ENCODE results near the gene ZBTB39. TPM values are rescaled to one million over a fixed set of nuclear protein-coding genes. Genes with fewer than 3 reads are reported as not detected.

Gene ZBTB39
- total and polyA plus RNA-seq, 2 donors from 2014 or later = 1.4 to 6.6 TPM

- Histone ChIP-seq H3K27me3 (ENCODE audit: control insufficient read depth, insufficient read depth, low read length) (no peaks in the 10 kb centered on the region), H3K9me3 (ENCODE audit: control insufficient read depth in 2 of 3, insufficient read depth in 1 of 3, low read length in 3 of 3) (no peaks in the 10 kb centered on the region), H3K4me3 (ENCODE audit: low read length in 3 of 3) (no peak overlapping the region), H3K27ac (ENCODE audit: low read depth in 2 of 2, low read length in 2 of 2) (no peak overlapping the region), H3K9ac (ENCODE audit: low read length in 3 of 3) (no peak overlapping the region), H3K36me3 (ENCODE audit: control insufficient read depth in 2 of 3, insufficient read depth in 3 of 3, low read length in 3 of 3) (peaks cover 2 to 31% (median 14%) of the 10 kb centered on the region in 3 donors), H3K4me1 (ENCODE audit: control insufficient read depth in 2 of 3, insufficient read depth in 2 of 3, low read depth in 1 of 3, low read length in 3 of 3) (peaks cover 0 to 15% (median 8%) of the 10 kb centered on the region in 3 donors)
- FAIRE-seq = no peak
- intact Hi-C loops (cut with DNase I) = no loop called here
- no peak for DNase-seq
- no peak for TF ChIP-seq CTCF (IDR thresholded peaks at IDR 0.05; ENCODE audit: borderline replicate concordance, extremely low read depth, insufficient read depth)
Measured at GRCh38 chr12:57004651-57005050, 1.7 kb downstream of the ZBTB39 start.

GRCh38 chr12:57003395-57003794 lies 3.0 kb downstream of the ZBTB39 start:
- DNase-seq = no peak
- H3K9me3 ChIP-seq (ENCODE audit: control insufficient read depth in 2 of 3, insufficient read depth in 1 of 3, low read length in 3 of 3) = no peaks in the 10 kb centered on the region
- peaks cover 0 to 15% (median 5%) of the 10 kb centered on the region in 3 donors for H3K4me1 ChIP-seq (ENCODE audit: control insufficient read depth in 2 of 3, insufficient read depth in 2 of 3, low read depth in 1 of 3, low read length in 3 of 3)
- H3K27me3 ChIP-seq (ENCODE audit: control insufficient read depth, insufficient read depth, low read length) = no peaks in the 10 kb centered on the region
- no peak overlapping the region for H3K4me3 ChIP-seq (ENCODE audit: low read length in 3 of 3)
- no peak for FAIRE-seq
- H3K9ac ChIP-seq (ENCODE audit: low read length in 3 of 3) = no peak overlapping the region
- intact Hi-C loops (cut with DNase I) = no loop called here
- no peak overlapping the region for H3K27ac ChIP-seq (ENCODE audit: low read depth in 2 of 2, low read length in 2 of 2)
- H3K36me3 ChIP-seq (ENCODE audit: control insufficient read depth in 2 of 3, insufficient read depth in 3 of 3, low read length in 3 of 3) = peaks cover 2 to 31% (median 14%) of the 10 kb centered on the region in 3 donors
- no peak for TF ChIP-seq CTCF (IDR thresholded peaks at IDR 0.05; ENCODE audit: borderline replicate concordance, extremely low read depth, insufficient read depth)

GRCh38 chr12:57001448-57001906 lies 4.9 kb downstream of the ZBTB39 start:
- FAIRE-seq = no peak

More at GRCh38 chr12:57001448-57001906, 4.9 kb downstream of the ZBTB39 start:
- TF ChIP-seq CTCF (IDR thresholded peaks at IDR 0.05; ENCODE audit: borderline replicate concordance, extremely low read depth, insufficient read depth) = peak; percentile 76
- Histone ChIP-seq H3K4me3 (ENCODE audit: low read length in 3 of 3) (no peak overlapping the region), H3K27me3 (ENCODE audit: control insufficient read depth, insufficient read depth, low read length) (no peaks in the 10 kb centered on the region), H3K9ac (ENCODE audit: low read length in 3 of 3) (no peak overlapping the region), H3K36me3 (ENCODE audit: control insufficient read depth in 2 of 3, insufficient read depth in 3 of 3, low read length in 3 of 3) (peaks cover 2 to 31% (median 17%) of the 10 kb centered on the region in 3 donors), H3K9me3 (ENCODE audit: control insufficient read depth in 2 of 3, insufficient read depth in 1 of 3, low read length in 3 of 3) (no peaks in the 10 kb centered on the region), H3K27ac (ENCODE audit: low read depth in 2 of 2, low read length in 2 of 2) (no peak overlapping the region), H3K4me1 (ENCODE audit: control insufficient read depth in 2 of 3, insufficient read depth in 2 of 3, low read depth in 1 of 3, low read length in 3 of 3) (peaks cover 0 to 13% (median 11%) of the 10 kb centered on the region in 3 donors)
- intact Hi-C loops (cut with DNase I) = no loop called here
- peak in 4 of 5 donors; percentile 64 to 74 (median 70) for DNase-seq
